ENCODE results near the gene RMND5A.

- TF ChIP-seq ARNT (IDR thresholded peaks at IDR 0.05) = no peak
- no peak for TF ChIP-seq BHLHE40 (IDR thresholded peaks at IDR 0.05; ENCODE audit: borderline replicate concordance)
- TF ChIP-seq FOXA1 (IDR thresholded peaks at IDR 0.05) = no peak
- TF ChIP-seq HDGF (IDR thresholded peaks at IDR 0.05; ENCODE audit: borderline replicate concordance) = no peak
- TF ChIP-seq PKNOX1 (IDR thresholded peaks at IDR 0.05) = no peak
- TF ChIP-seq FOXK2 (IDR thresholded peaks at IDR 0.05) = no peak
- no peak for TF ChIP-seq SUZ12 (IDR thresholded peaks at IDR 0.05)
- no peak for TF ChIP-seq ELF4 (IDR thresholded peaks at IDR 0.05)
- no peak for TF ChIP-seq SP1 (IDR thresholded peaks at IDR 0.05)
- no peak for TF ChIP-seq CTBP1 (IDR thresholded peaks at IDR 0.05; ENCODE audit: borderline replicate concordance)
- TF ChIP-seq TARDBP (IDR thresholded peaks at IDR 0.05) = no peak
- no peak for TF ChIP-seq FOXM1 (IDR thresholded peaks at IDR 0.05; ENCODE audit: borderline replicate concordance)
- no peak for TF ChIP-seq L3MBTL2 (conservative IDR thresholded peaks at IDR 0.05)
- no peak for TF ChIP-seq ZNF384 (IDR thresholded peaks at IDR 0.05)
These were observed 69.6 kb downstream of the RMND5A start for GRCh38 chr2:86789687-86790133.

Measured in HEK293T (cell line).